DMS53 treated with DMSO at 0.1 percent for 48 hours (cell line): Measurements from ENCODE around the gene CAMK4.

Experiments used
- DNase-seq: peaks from one replicate; lab custom pipeline; 2025; ENCODE audit not compliant: unreplicated experiment; lab: John Stamatoyannopoulos, UW

Gene CAMK4

GRCh38 chr5:111229221-111229835 is 5.1 kb downstream of the CAMK4 start:
- DNase-seq = no peak

GRCh38 chr5:111229871-111230810 is 6.0 kb downstream of the CAMK4 start:
- no peak for DNase-seq

- DNase-seq = no peak
Observed at GRCh38 chr5:111231119-111231518, 6.9 kb downstream of the CAMK4 start.

- no peak for DNase-seq
Observed at GRCh38 chr5:111232311-111233051, 8.3 kb downstream of the CAMK4 start.

- DNase-seq = no peak
Observed at GRCh38 chr5:111233052-111233374, 8.8 kb downstream of the CAMK4 start.

- no peak for DNase-seq
Observed at GRCh38 chr5:111234125-111234524, 9.9 kb downstream of the CAMK4 start.

- no peak for DNase-seq
Observed at GRCh38 chr5:111235635-111236034, 11.5 kb downstream of the CAMK4 start.

- DNase-seq = no peak
Observed at GRCh38 chr5:111236348-111236747, 12.2 kb downstream of the CAMK4 start.

GRCh38 chr5:111236995-111237394 is 12.8 kb downstream of the CAMK4 start:
- no peak for DNase-seq

- no peak for DNase-seq
Observed at GRCh38 chr5:111237470-111237869, 13.3 kb downstream of the CAMK4 start.

GRCh38 chr5:111238431-111239225 is 14.4 kb downstream of the CAMK4 start:
- no peak for DNase-seq

- DNase-seq = no peak
Observed at GRCh38 chr5:111241696-111242095, 17.5 kb downstream of the CAMK4 start.

GRCh38 chr5:111242606-111243005 is 18.4 kb downstream of the CAMK4 start:
- no peak for DNase-seq

- DNase-seq = no peak
Observed at GRCh38 chr5:111243318-111243717, 19.1 kb downstream of the CAMK4 start.

GRCh38 chr5:111245654-111246053 is 21.5 kb downstream of the CAMK4 start:
- DNase-seq = no peak

GRCh38 chr5:111246459-111246858 is 22.3 kb downstream of the CAMK4 start:
- DNase-seq = no peak

GRCh38 chr5:111248571-111248970 is 24.4 kb downstream of the CAMK4 start:
- DNase-seq = no peak

- DNase-seq = no peak
Observed at GRCh38 chr5:111251921-111252320, 27.7 kb downstream of the CAMK4 start.

- DNase-seq = no peak
Observed at GRCh38 chr5:111252799-111253545, 28.8 kb downstream of the CAMK4 start.

GRCh38 chr5:111254613-111255012 is 30.4 kb downstream of the CAMK4 start:
- no peak for DNase-seq
